Left hindlimb (tissue), 1 donor: Measurements from ENCODE around the gene TPRX2.
A peak's percentile ranks its signal among the peaks of the same experiment; 100 is the strongest.
"Not testable (repeated sequence)": the region's sequence is repeated elsewhere in the genome, so short reads cannot be mapped to it uniquely, and the experiment has no call there.

Experiments
- DNase-seq: peaks from one replicate; pipeline ENCODE4 v3.0.0-alpha.2; 2018

Gene TPRX2

DNA sequence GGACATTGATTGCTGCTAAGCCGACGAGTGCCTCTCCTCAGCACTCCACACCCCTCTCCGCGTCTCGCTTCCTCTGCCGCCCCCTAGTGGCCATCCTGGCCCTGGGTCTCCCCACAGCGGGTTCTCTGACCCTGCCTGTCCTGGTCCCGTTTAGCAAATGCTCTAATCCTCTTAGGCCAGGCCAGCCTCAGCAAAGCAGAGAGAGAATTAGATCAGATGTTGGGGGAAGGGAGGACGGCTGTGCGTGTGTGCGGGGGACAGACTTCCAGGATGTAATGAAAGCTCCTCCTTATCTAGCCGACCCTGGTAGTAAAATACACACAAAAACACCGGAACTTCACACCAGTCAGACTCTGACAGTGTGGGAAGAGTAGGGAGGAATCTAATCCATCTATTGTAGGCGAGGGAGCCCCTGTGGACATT, 4.5 kb downstream of the TPRX2 start:
- peak; percentile 84 for DNase-seq

- DNase-seq, result no peak
Measured at GRCh38 chr19:47865166-47865565, 6.1 kb downstream of the TPRX2 start.

- no peak for DNase-seq
Measured at GRCh38 chr19:47878906-47879305, 19.9 kb downstream of the TPRX2 start.

GRCh38 chr19:47879385-47879784, 20.4 kb downstream of the TPRX2 start:
- not testable (repeated sequence) for DNase-seq

DNA sequence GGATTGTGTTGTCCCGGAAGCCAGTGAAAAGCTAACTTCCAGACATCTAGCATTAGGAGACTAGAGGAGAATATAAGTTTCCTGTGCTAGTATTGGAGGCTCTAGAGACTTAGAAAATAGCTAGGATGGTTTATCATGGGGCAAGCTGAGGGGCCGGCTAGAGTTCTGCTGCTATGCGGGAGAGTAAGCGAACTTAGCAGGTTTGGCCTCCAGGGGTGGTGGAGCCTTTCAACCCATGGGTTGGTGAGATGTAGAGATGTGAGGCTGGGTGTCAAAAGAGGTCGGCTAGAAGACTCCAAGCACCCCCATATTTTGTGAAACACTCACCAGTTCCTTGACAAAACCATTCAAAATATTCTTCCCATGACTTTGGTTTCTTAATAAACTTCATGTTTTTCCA, 22.7 kb downstream of the TPRX2 start:
- no peak for DNase-seq

DNA sequence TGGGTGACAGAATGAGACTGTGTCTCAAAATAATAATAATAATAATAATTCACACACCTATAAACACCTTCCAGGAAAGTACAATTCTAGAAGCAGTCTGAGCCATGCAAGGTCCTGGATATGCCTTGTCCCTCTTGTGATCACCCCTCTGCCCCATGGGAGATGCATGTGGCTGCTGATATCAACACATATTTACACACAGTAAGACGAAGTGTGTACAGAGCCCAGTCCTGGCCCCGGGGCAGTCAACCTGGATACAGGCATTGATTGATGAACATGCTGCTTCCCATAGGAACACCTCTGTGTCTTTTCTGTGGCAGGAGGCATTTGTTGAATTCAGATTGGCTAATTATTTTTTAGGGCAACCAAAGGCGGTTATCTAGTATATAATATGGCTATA, 23.9 kb downstream of the TPRX2 start:
- no peak for DNase-seq

DNA sequence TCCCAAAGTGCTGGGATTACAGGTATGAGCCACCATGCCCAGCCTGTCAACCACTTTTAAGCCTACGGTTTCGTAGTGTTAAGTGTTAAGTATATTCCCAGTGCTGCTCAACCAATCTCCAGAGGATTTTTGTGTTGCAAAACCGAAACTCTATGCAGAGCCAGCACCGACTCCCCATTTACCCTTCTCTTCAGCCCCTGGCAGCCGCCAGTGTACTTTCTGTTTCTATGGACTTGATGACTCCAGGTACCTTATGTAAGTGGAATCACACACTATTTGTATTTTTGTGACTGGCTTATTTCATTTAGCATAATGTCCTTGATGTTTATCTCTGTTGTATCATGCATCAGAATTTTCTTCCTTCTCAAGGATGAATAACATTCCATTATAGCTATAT, 26.0 kb downstream of the TPRX2 start:
- DNase-seq, result no peak

GRCh38 chr19:47886010-47886559, 27.1 kb downstream of the TPRX2 start, which contains the start of gene SULT2A1:
Gene SULT2A1, minus strand, starts transcription at chr19:47886315. Its CDS starts 58 bp downstream, at chr19:47886257.
- DNase-seq, result no peak

DNA sequence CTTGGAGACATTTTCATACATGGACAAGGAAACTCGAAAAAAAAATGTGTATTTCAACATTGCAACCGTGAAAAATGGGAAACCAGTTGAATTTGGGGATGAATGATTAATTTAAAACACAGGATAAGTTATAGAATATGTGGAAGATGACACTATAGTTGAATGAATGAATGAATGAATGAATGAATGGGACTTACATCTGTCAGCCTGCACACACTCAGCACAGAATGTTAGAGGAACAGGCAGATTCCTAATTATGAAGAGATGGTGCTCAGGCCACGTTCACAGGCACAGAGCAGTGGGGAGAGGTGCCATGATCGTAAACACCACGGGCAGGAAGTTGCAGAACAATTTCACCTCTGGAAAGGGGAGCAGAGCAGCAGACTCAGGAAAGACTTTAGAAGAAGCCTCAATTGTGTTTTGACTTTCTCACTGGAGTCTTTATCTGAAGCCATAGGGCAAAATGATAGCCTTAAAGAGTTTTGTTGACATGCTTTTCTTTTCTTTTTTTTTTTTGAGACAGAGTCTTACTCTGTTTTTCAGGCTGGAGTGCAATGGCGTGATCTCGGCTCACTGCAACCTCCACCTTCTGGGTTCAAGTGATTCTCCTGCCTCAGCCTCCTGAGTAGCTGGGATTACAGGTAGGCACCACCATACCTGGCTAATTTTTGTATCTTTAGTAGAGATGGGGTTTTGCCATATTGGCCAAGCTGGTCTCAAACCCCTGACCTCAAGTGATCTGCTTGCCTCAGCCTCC, 32.0 kb downstream of the TPRX2 start:
- DNase-seq, result no peak

- DNase-seq, result no peak
Measured at GRCh38 chr19:47891622-47891922, 32.5 kb downstream of the TPRX2 start.

GRCh38 chr19:47891923-47892666, 33.1 kb downstream of the TPRX2 start:
- DNase-seq, result no peak

DNA sequence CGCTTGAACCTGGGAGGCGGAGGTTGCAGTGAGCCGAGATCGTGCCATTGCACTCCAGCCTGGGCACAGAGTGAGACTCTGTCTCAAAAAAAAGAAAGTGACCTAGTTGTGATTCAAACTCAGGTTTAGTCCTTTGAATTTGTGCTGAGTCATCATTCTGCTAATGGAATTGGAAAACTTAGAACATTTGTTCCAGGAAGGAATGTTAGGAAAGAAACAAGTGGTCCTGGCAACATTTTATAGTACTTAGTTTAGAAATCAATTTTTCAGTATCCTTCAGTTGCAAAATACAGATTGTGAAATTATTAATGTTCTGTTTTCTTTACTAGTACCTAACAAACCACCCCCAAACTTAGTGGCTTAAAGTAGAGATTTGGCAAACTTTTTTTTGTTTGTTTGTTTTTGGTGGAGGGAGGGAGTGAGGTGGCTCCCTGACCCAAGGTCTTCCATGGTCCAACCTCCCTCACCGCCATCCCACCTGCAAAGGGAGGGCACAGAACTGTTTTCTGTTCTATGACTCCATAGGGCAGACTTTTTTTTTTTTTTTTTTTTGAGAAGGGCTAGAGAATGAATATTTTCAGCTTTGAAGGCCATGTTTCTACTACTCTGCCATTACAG, 36.2 kb downstream of the TPRX2 start:
- DNase-seq, result no peak

DNA sequence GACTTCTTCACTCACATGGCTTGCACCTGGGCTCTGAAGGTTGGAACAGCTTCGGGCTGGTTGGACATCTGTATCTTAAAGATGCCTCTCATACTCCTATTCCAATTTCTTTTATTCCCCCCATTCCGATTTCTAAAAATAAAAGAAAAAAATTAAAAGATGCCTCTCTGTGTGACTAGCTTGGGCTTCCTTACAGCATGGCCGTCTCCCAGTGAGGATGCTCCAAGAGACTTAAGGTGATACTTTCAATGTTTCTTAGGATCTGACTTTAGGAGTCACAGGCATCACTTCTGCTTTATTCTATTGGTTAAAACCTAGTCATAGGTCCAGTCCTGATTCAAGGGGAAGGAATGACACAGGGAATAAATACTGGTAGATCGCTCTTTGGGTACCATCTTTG, 37.0 kb downstream of the TPRX2 start:
- DNase-seq, result no peak

DNA sequence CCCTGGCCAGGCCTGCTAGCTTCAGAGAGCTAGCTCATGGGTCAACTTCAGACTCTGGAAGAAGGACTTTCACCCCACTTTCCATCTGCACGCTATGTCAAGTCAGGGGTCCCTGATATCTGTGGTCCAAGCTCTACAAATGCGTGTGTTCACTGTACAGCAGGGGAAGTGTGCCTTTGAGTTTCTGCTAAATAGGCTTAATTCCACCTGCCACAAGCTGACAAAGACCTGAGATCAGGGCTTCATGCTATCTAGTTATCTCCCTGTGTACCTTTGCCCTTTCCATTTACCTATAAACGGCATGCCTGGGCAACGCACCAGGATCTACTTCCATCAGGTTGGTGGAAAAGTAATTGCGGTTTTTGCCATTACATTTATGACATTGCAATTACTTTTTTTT, 37.7 kb downstream of the TPRX2 start:
- no peak for DNase-seq

- no peak for DNase-seq
Measured at GRCh38 chr19:47897861-47898260, 38.8 kb downstream of the TPRX2 start.

DNA sequence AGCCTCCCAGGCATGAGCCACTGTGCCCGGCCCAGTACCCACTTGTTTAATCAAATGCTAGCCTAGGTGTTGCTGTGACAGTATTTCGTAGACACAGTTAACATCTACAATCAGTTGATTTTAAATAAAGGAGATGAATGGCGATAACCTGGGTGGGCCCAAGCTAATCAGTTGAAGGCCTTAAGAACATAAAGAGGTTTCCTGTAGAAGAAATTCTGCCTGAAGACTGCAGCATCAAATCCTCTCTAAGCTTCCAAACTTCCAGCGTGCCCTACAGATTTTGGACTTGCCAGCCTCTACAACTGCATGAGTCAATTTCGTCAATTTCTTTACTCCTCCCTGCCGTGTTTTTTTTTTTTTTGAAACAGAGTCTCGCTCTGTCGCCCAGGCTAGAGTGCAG, 40.3 kb downstream of the TPRX2 start:
- DNase-seq, result no peak

GRCh38 chr19:47901370-47901769, 42.3 kb downstream of the TPRX2 start:
- DNase-seq, result no peak

GRCh38 chr19:47909350-47909749, 50.3 kb downstream of the TPRX2 start:
- DNase-seq, result not testable (repeated sequence)

DNA sequence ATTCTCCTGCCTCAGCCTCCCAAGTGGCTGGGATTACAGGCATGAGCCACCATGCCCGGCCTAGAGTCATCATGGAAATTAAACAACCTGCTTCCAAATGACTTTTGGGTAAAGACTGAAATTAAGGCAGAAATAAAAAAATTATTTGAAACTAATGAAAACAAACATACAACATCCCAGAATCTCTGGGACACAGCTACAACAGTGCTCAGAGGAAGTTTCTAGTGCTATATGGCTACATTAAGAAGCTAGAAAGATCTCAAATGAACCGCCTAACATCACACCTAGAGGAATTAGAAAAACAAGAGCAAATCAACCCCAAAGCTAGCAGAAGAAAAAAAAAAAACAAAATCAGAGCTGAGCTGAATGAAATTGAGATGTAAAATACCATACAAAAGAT, 51.2 kb downstream of the TPRX2 start:
- DNase-seq, result not testable (repeated sequence)
